Parathyroid adenoma (tissue), 2 donors: ENCODE data around the gene OR52R1.

Experiments used
- H2AFZ ChIP-seq: fragments of 300-600 bp; sonication (generic); one replicate; pipeline ENCODE4 v1.7.0; 2017; ENCODE audit warnings: antibody characterized with exemption, mild to moderate bottlenecking
- H3K27ac ChIP-seq: fragments of 300-600 bp; sonication (generic); one replicate; pipeline ENCODE4 v1.7.0; 2017
- H3K27me3 ChIP-seq: fragments of 300-600 bp; sonication (generic); one replicate; pipeline ENCODE4 v1.7.0; 2017; ENCODE audit warnings: low read length; ENCODE audit not compliant: control insufficient read depth, insufficient read depth
- H3K36me3 ChIP-seq: fragments of 300-600 bp; sonication (generic); one replicate; pipeline ENCODE4 v1.7.0; 2017; ENCODE audit warnings: low read length; ENCODE audit not compliant: control insufficient read depth, insufficient read depth
- H3K4me1 ChIP-seq: fragments of 300-600 bp; sonication (generic); one replicate; pipeline ENCODE4 v1.7.0; 2017; ENCODE audit warnings: control low read depth
- H3K4me2 ChIP-seq: fragments of 300-600 bp; sonication (generic); one replicate; pipeline ENCODE4 v1.7.0; 2017; ENCODE audit warnings: low read length
- H3K4me3 ChIP-seq: fragments of 300-600 bp; sonication (generic); one replicate; pipeline ENCODE4 v1.7.0; 2017; ENCODE audit warnings: low read depth, low read length
- H3K79me2 ChIP-seq: fragments of 300-600 bp; sonication (generic); one replicate; pipeline ENCODE4 v1.7.0; 2017; ENCODE audit warnings: control low read depth
- H3K9ac ChIP-seq: fragments of 300-600 bp; sonication (generic); one replicate; pipeline ENCODE4 v1.7.0; 2017; ENCODE audit warnings: mild to moderate bottlenecking
- H3K9me3 ChIP-seq: fragments of 300-600 bp; sonication (generic); one replicate; pipeline ENCODE4 v1.7.0; 2017; ENCODE audit warnings: low read length; ENCODE audit not compliant: control insufficient read depth
- CTCF ChIP-seq: fragments of 300-600 bp; sonication (generic); IDR thresholded peaks from one replicate; pipeline ENCODE4 v1.7.0; 2017; ENCODE audit warnings: antibody characterized with exemption, mild to moderate bottlenecking
- donor health status: primary hyperparathyroidism.

Gene OR52R1

GRCh38 chr11:4782454-4782853 is 21.7 kb downstream of the OR52R1 start:
- H3K9ac ChIP-seq = no peak overlapping the region
- no peaks in the 10 kb centered on the region for H3K79me2 ChIP-seq
- no peak overlapping the region for H3K4me3 ChIP-seq
- H3K36me3 ChIP-seq = no peaks in the 10 kb centered on the region
- no peaks in the 10 kb centered on the region for H3K9me3 ChIP-seq
- TF ChIP-seq CTCF = no peak
- no peaks in the 10 kb centered on the region for H3K4me1 ChIP-seq
- H3K4me2 ChIP-seq = no peak overlapping the region
- no peak overlapping the region for H2AFZ ChIP-seq
- no peak overlapping the region for H3K27ac ChIP-seq
- H3K27me3 ChIP-seq = no peaks in the 10 kb centered on the region

GRCh38 chr11:4769838-4770237 is 34.3 kb downstream of the OR52R1 start, which contains the start of gene OR51F1:
Gene OR51F1, minus strand, starts transcription at chr11:4769938. Its CDS starts 0 bp downstream, at chr11:4769938.
- H3K27me3 ChIP-seq = no peaks in the 10 kb centered on the region
- no peak within 1 kb of the TSS for H3K27ac ChIP-seq
- H3K4me2 ChIP-seq = no peak within 1 kb of the TSS
- no peaks in the 10 kb centered on the region for H3K36me3 ChIP-seq
- H3K79me2 ChIP-seq = no peaks in the 10 kb centered on the region
- no peak within 1 kb of the TSS for H2AFZ ChIP-seq
- no peaks in the 10 kb centered on the region for H3K4me1 ChIP-seq
- H3K9ac ChIP-seq = no peak within 1 kb of the TSS
- H3K4me3 ChIP-seq = no peak within 1 kb of the TSS
- TF ChIP-seq CTCF = no peak
- no peaks in the 10 kb centered on the region for H3K9me3 ChIP-seq

- Histone ChIP-seq H3K4me2 (no peak overlapping the region), H3K4me3 (no peak overlapping the region), H3K27me3 (no peaks in the 10 kb centered on the region), H3K36me3 (no peaks in the 10 kb centered on the region), H3K9me3 (no peaks in the 10 kb centered on the region), H3K79me2 (no peaks in the 10 kb centered on the region), H3K9ac (no peak overlapping the region), H3K4me1 (no peaks in the 10 kb centered on the region), H2AFZ (no peak overlapping the region), H3K27ac (no peak overlapping the region)
- no peak for TF ChIP-seq CTCF
Observed at GRCh38 chr11:4768094-4768493, 36.1 kb downstream of the OR52R1 start.

GRCh38 chr11:4766420-4767043 is 37.6 kb downstream of the OR52R1 start:
- Histone ChIP-seq H3K27ac (no peak overlapping the region), H3K36me3 (no peaks in the 10 kb centered on the region), H3K79me2 (no peaks in the 10 kb centered on the region), H3K9me3 (no peaks in the 10 kb centered on the region), H3K4me3 (no peak overlapping the region), H3K9ac (no peak overlapping the region), H3K4me1 (no peaks in the 10 kb centered on the region), H2AFZ (no peak overlapping the region), H3K27me3 (no peaks in the 10 kb centered on the region), H3K4me2 (no peak overlapping the region)
- TF ChIP-seq CTCF = no peak

GRCh38 chr11:4763096-4763495 is 41.1 kb downstream of the OR52R1 start:
- Histone ChIP-seq H3K4me3 (no peak overlapping the region), H3K9ac (no peak overlapping the region), H3K9me3 (no peaks in the 10 kb centered on the region), H3K27ac (no peak overlapping the region), H2AFZ (no peak overlapping the region), H3K27me3 (no peaks in the 10 kb centered on the region), H3K79me2 (no peaks in the 10 kb centered on the region), H3K4me2 (no peak overlapping the region), H3K36me3 (no peaks in the 10 kb centered on the region), H3K4me1 (no peaks in the 10 kb centered on the region)
- TF ChIP-seq CTCF = no peak
